ENCODE results near the gene STXBP5.

DNA sequence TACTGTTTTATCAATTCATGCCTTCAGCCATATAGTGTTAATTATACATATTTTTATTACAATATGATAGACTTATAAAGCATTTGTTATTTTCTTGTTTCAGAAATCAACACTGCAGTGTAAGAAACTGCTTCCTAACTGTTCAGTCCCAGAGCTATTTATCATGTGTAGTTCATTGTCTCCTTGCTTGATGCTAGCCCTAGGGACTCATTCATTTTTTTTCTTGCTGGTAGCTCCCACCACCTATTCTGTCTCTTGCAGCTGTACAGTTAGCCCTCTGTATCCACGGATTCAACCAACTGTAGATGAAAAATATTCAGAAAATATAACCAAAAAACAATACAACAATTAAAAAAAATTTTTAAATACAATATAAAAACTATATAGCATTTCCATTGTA is 121.3 kb downstream of the STXBP5 start:
- TF ChIP-seq, protein P1, sequence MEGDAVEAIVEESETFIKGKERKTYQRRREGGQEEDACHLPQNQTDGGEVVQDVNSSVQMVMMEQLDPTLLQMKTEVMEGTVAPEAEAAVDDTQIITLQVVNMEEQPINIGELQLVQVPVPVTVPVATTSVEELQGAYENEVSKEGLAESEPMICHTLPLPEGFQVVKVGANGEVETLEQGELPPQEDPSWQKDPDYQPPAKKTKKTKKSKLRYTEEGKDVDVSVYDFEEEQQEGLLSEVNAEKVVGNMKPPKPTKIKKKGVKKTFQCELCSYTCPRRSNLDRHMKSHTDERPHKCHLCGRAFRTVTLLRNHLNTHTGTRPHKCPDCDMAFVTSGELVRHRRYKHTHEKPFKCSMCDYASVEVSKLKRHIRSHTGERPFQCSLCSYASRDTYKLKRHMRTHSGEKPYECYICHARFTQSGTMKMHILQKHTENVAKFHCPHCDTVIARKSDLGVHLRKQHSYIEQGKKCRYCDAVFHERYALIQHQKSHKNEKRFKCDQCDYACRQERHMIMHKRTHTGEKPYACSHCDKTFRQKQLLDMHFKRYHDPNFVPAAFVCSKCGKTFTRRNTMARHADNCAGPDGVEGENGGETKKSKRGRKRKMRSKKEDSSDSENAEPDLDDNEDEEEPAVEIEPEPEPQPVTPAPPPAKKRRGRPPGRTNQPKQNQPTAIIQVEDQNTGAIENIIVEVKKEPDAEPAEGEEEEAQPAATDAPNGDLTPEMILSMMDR (IDR thresholded peaks at IDR 0.05; ENCODE audit: low read depth, low read length, poor library complexity, severe bottlenecking): no peak
- TF ChIP-seq EZH2phosphoT487 (IDR thresholded peaks at IDR 0.05; ENCODE audit: borderline replicate concordance, low read length): no peak

Data from DOHH2 (cell line).